SK-N-SH (cell line): Measurements from ENCODE around the gene RCSD1. TPM values are rescaled to one million over a fixed set of nuclear protein-coding genes. Genes with fewer than 3 reads are reported as not detected.

ENCODE experiments used
- CTCF ChIA-PET: fragments of 300-600, 350-600 bp; formaldehyde crosslinking; extraction: SDS; loops from one replicate; lab custom pipeline; 2021; lab: Yijun Ruan, JAX
- POLR2A ChIA-PET: fragments of 350-600 bp; sonication (Branson Sonifier 250); formaldehyde crosslinking; extraction: SDS; loops from one replicate; lab custom pipeline; 2020; ENCODE audit warnings: antibody characterized with exemption, inconsistent platforms; lab: Yijun Ruan, JAX
- DNase-seq: peaks from one replicate; pipeline ENCODE4 v3.0.0; 2012
- H2AFZ ChIP-seq: fragments of 200-600 bp; sonication (generic); 2 replicates; pipeline ENCODE4 v1.8.1; 2016; ENCODE audit warnings: antibody characterized with exemption, mild to moderate bottlenecking, low read depth
- H3F3A ChIP-seq: fragments of 200-600 bp; sonication (generic); replicated peaks from 2 replicates; pipeline ENCODE3; 2016; ENCODE audit warnings: antibody characterized with exemption, mild to moderate bottlenecking; ENCODE audit not compliant: insufficient read depth
- H3K27ac ChIP-seq, 2 experiments: fragments of 200-500 bp in 1 of 2; fragments of 200-600 bp in 1 of 2; sonication (Bioruptor generic) in 1 of 2; sonication (generic), shearing (Covaris generic) in 1 of 2; 2 replicates each; pipeline versions ENCODE4 v1.5.1 to v1.6.1; 2014 to 2016; ENCODE audit warnings: low read depth in 2 of 2, inconsistent platforms in 1 of 2, low read length in 1 of 2, mild to moderate bottlenecking in 1 of 2, mixed read lengths in 1 of 2
- H3K27me3 ChIP-seq: fragments of 200-600 bp; sonication (generic), shearing (Covaris generic); 2 replicates; pipeline ENCODE4 v1.6.1; 2016; ENCODE audit warnings: mixed run types; ENCODE audit not compliant: insufficient read depth
- H3K36me3 ChIP-seq, 2 experiments: fragments of 200-500 bp in 1 of 2; fragments of 200-600 bp in 1 of 2; sonication (Bioruptor generic) in 1 of 2; sonication (generic) in 1 of 2; replicated peaks in 1 of 2; 2 replicates each; pipeline versions ENCODE3 to v1.5.1; 2014 to 2016; ENCODE audit warnings: low read length in 1 of 2, mild to moderate bottlenecking in 1 of 2; ENCODE audit not compliant: insufficient read depth in 2 of 2, control insufficient read depth in 1 of 2
- H3K4me1 ChIP-seq, 2 experiments: fragments of 200-500 bp in 1 of 2; fragments of 200-600 bp in 1 of 2; sonication (Bioruptor generic) in 1 of 2; sonication (generic), shearing (Covaris generic) in 1 of 2; 2 replicates each; pipeline versions ENCODE4 v1.5.1 to v1.6.1; 2014 to 2016; ENCODE audit warnings: low read depth in 1 of 2, low read length in 1 of 2, mixed run types in 1 of 2; ENCODE audit not compliant: insufficient read depth in 2 of 2, control insufficient read depth in 1 of 2
- H3K4me2 ChIP-seq: fragments of 200-600 bp; sonication (generic), shearing (Covaris generic); 2 replicates; pipeline ENCODE4 v1.6.1; 2017; ENCODE audit warnings: mixed run types
- H3K4me3 ChIP-seq, 2 experiments: fragments of 200-500 bp in 1 of 2; fragments of 200-600 bp in 1 of 2; sonication (Bioruptor generic) in 1 of 2; sonication (generic), shearing (Covaris generic) in 1 of 2; 2 replicates each; pipeline versions ENCODE4 v1.5.1 to v1.8.1; 2014 to 2016; ENCODE audit warnings: low read depth in 2 of 2, inconsistent platforms in 1 of 2, low read length in 1 of 2, mild to moderate bottlenecking in 1 of 2, mixed read lengths in 1 of 2, moderate library complexity in 1 of 2
- H3K79me2 ChIP-seq: fragments of 200-600 bp; sonication (generic); 2 replicates; pipeline ENCODE4 v1.8.1; 2017; ENCODE audit warnings: mild to moderate bottlenecking; ENCODE audit not compliant: insufficient read depth
- H3K9ac ChIP-seq: fragments of 200-600 bp; sonication (generic); 2 replicates; pipeline ENCODE4 v1.6.1; 2017; ENCODE audit warnings: mixed run types
- H3K9me2 ChIP-seq: fragments of 200-600 bp; sonication (generic); 2 replicates; pipeline ENCODE4 v1.6.1; 2017; ENCODE audit warnings: mixed run types
- H3K9me3 ChIP-seq: fragments of 200-600 bp; sonication (generic); 2 replicates; pipeline ENCODE4 v1.6.1; 2017; ENCODE audit warnings: mixed run types, mild to moderate bottlenecking, moderate library complexity
- H4K20me1 ChIP-seq: fragments of 200-600 bp; sonication (generic); 2 replicates; pipeline ENCODE4 v1.6.1; 2017; ENCODE audit warnings: mild to moderate bottlenecking, mixed run types; ENCODE audit not compliant: insufficient read depth
- EP300 ChIP-seq, 2 experiments: IDR thresholded peaks; 2 replicates each; pipeline versions ENCODE4 v1.4.0 to v1.6.1; 2012; ENCODE audit warnings: borderline replicate concordance in 1 of 2, low read depth in 1 of 2, low read length in 1 of 2
- FOXM1 ChIP-seq: IDR thresholded peaks from 2 replicates; pipeline ENCODE4 v1.4.0; 2012; ENCODE audit warnings: low read depth, mild to moderate bottlenecking
- GABPA ChIP-seq: IDR thresholded peaks from 2 replicates; pipeline ENCODE4 v1.4.0; 2012; ENCODE audit warnings: low read depth, mild to moderate bottlenecking
- GATA2 ChIP-seq: sonication (generic); formaldehyde crosslinking; IDR thresholded peaks from 2 replicates; pipeline ENCODE4 v1.5.0; 2020; ENCODE audit warnings: mild to moderate bottlenecking, missing genetic modification reagents
- MEF2A ChIP-seq: IDR thresholded peaks from 2 replicates; pipeline ENCODE4 v1.4.0; 2012; ENCODE audit warnings: low read depth, borderline replicate concordance
- NFIC ChIP-seq: IDR thresholded peaks from 2 replicates; pipeline ENCODE4 v1.4.0; 2012; ENCODE audit warnings: borderline replicate concordance
- POLR2AphosphoS5 ChIP-seq: IDR thresholded peaks from 2 replicates; pipeline ENCODE4 v1.6.1; 2012; ENCODE audit warnings: low read depth, low read length
- RFX5 ChIP-seq: IDR thresholded peaks from 2 replicates; pipeline ENCODE4 v1.6.1; 2012; ENCODE audit warnings: mild to moderate bottlenecking, improper control_type of control experiment, low read length
- SMC3 ChIP-seq: IDR thresholded peaks from 2 replicates; pipeline ENCODE4 v1.6.1; 2012; ENCODE audit warnings: low read depth, low read length, improper control_type of control experiment
- TCF12 ChIP-seq: IDR thresholded peaks from 2 replicates; pipeline ENCODE4 v1.4.0; 2012
- TEAD4 ChIP-seq: IDR thresholded peaks from 2 replicates; pipeline ENCODE4 v1.4.0; 2012; ENCODE audit warnings: mild to moderate bottlenecking, borderline replicate concordance; ENCODE audit not compliant: insufficient read depth
- WGBS: methylation state at CpG from one replicate; pipeline ENCODE4 v1.1.6; 2017; ENCODE audit warnings: low lambda C conversion rate; 5-methylcytosine and 5-hydroxymethylcytosine counted together
- polyA plus RNA-seq, 3 experiments: library from polyadenylated mRNA; depleted of rRNA; stranded (reverse); fragments of >200 nt; gene quantifications; 2 replicates each; pipeline ENCODE4 v1.2.3, GENCODE V29; 2012
- TF ChIP-seq, protein P1 (sequence below): fragments of 200-600 bp; sonication (generic); IDR thresholded peaks from 2 replicates; pipeline ENCODE4 v1.6.1; 2017; ENCODE audit warnings: antibody characterized with exemption, mild to moderate bottlenecking, moderate library complexity

Gene RCSD1
- polyA plus RNA-seq, 1 of the 3 experiments (the other 2 are of a cell fraction), result 0.02 TPM

DNA sequence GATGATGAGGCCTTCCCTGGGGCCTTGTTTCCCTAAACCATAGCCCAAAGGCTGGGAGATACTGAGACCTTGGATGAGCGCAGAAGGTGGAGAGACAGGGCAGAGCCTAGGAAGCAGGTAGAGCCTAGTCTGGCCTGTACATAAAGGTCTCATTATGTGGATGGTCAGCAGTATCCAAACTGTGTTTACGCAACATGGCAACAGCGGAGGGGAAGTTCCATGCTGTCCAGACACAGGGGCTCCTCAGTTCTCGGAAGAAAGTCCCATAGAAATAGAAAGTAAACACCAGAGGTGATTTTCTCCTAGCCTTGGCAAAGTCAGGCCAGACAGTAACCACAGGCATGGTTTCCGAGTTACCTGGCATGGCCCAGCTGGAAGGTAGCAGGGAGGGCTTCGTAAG is 49.7 kb downstream of the RCSD1 start:
- H2AFZ ChIP-seq, result no peak overlapping the region
- no peaks in the 10 kb centered on the region for H3F3A ChIP-seq
- peaks cover 8 to 31% of the 10 kb centered on the region in 2 experiments; a peak in 3 of 4 replicates for H3K4me1 ChIP-seq
- no peaks in the 10 kb centered on the region for H3K9me2 ChIP-seq
- WGBS, result 98% methylated on average over 6 of the region's 6 CpGs
- no peaks in the 10 kb centered on the region for H4K20me1 ChIP-seq
- H3K79me2 ChIP-seq, result no peaks in the 10 kb centered on the region
- ChIA-PET POLR2A (no interaction called here), CTCF (interaction anchor here (1.0 to 2.7 kb wide), 3 partner anchors 44 to 139 kb away, joined by 4 to 8 read pairs (median 5); no protein-coding TSS in a partner anchor)
- no peak overlapping the region for H3K4me3 ChIP-seq
- H3K9me3 ChIP-seq, result no peaks in the 10 kb centered on the region
- H3K4me2 ChIP-seq, result no peak overlapping the region
- H3K27ac ChIP-seq, result no peak overlapping the region
- H3K36me3 ChIP-seq, result no peaks in the 10 kb centered on the region
- no peak for TF ChIP-seq TEAD4
- no peak for TF ChIP-seq MEF2A
- TF ChIP-seq POLR2AphosphoS5, result no peak
- no peak for TF ChIP-seq GABPA
- DNase-seq, result no peak
- H3K9ac ChIP-seq, result no peak overlapping the region
- no peaks in the 10 kb centered on the region; the same call in 1 of the 2 replicates for H3K27me3 ChIP-seq

GRCh38 chr1:167681024-167681423 is 51.0 kb downstream of the RCSD1 start:
- Histone ChIP-seq H3K4me2 (no peak overlapping the region), H3K27ac (no peak overlapping the region), H3K36me3 (no peaks in the 10 kb centered on the region), H3F3A (no peaks in the 10 kb centered on the region), H3K9me3 (no peaks in the 10 kb centered on the region), H3K79me2 (no peaks in the 10 kb centered on the region), H3K4me1 (peaks cover 8 to 31% of the 10 kb centered on the region in 2 experiments; a peak in 3 of 4 replicates), H3K27me3 (no peaks in the 10 kb centered on the region), H3K9me2 (no peaks in the 10 kb centered on the region), H4K20me1 (no peaks in the 10 kb centered on the region), H3K9ac (no peak overlapping the region), H3K4me3 (no peak overlapping the region), H2AFZ (no peak overlapping the region)
- peak; percentile 44 for DNase-seq
- POLR2A ChIA-PET, result no interaction called here
- CTCF ChIA-PET, result interaction anchor here (0.6 to 1.5 kb wide), 5 partner anchors 10 to 771 kb away, joined by 3 to 6 read pairs (median 3); no protein-coding TSS in a partner anchor
- TF ChIP-seq SMC3, result no peak
- TF ChIP-seq EP300 (IDR thresholded peaks at IDR 0.05; ENCODE audit: borderline replicate concordance in 1 of 2, low read depth in 1 of 2, low read length in 1 of 2), result peak in 1 of 2 experiments; percentile 35; a peak in 1 of 4 replicates
- no peak for TF ChIP-seq RFX5
- peak; percentile 23; the same call in 1 of the 2 replicates for TF ChIP-seq GATA2 (CRISPR knock-in tag)
- 43% methylated on average over 2 of the region's 3 CpGs for WGBS

- WGBS, result 79% methylated on average over 5 of the region's 5 CpGs
- Histone ChIP-seq H3K4me1 (peaks cover 8 to 31% of the 10 kb centered on the region in 2 experiments; a peak in 3 of 4 replicates), H3K9me2 (no peaks in the 10 kb centered on the region), H3K9ac (no peak overlapping the region), H3K4me2 (no peak overlapping the region), H2AFZ (no peak overlapping the region), H3K27ac (no peak overlapping the region), H3K4me3 (no peak overlapping the region), H3K9me3 (no peaks in the 10 kb centered on the region), H3F3A (no peaks in the 10 kb centered on the region), H3K36me3 (no peaks in the 10 kb centered on the region), H3K27me3 (no peaks in the 10 kb centered on the region), H4K20me1 (no peaks in the 10 kb centered on the region), H3K79me2 (no peaks in the 10 kb centered on the region)
- POLR2A ChIA-PET, result no interaction called here
- DNase-seq, result no peak
- TF ChIP-seq GATA2 (CRISPR knock-in tag), result no peak
- TF ChIP-seq, protein P1, sequence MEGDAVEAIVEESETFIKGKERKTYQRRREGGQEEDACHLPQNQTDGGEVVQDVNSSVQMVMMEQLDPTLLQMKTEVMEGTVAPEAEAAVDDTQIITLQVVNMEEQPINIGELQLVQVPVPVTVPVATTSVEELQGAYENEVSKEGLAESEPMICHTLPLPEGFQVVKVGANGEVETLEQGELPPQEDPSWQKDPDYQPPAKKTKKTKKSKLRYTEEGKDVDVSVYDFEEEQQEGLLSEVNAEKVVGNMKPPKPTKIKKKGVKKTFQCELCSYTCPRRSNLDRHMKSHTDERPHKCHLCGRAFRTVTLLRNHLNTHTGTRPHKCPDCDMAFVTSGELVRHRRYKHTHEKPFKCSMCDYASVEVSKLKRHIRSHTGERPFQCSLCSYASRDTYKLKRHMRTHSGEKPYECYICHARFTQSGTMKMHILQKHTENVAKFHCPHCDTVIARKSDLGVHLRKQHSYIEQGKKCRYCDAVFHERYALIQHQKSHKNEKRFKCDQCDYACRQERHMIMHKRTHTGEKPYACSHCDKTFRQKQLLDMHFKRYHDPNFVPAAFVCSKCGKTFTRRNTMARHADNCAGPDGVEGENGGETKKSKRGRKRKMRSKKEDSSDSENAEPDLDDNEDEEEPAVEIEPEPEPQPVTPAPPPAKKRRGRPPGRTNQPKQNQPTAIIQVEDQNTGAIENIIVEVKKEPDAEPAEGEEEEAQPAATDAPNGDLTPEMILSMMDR, result no peak
- TF ChIP-seq NFIC, result no peak
- TF ChIP-seq TCF12, result no peak
- TF ChIP-seq FOXM1, result no peak
- CTCF ChIA-PET, result interaction anchor here (0.6 to 1.5 kb wide), 4 partner anchors 11 to 771 kb away, joined by 3 to 6 read pairs (median 3); no protein-coding TSS in a partner anchor
Measured at GRCh38 chr1:167681451-167682098, 51.5 kb downstream of the RCSD1 start.
